GM12891 (cell line): Measurements from ENCODE around the gene TIE1.

Experiments used
- PAX5 ChIP-seq: IDR thresholded peaks from 2 replicates; pipeline ENCODE4 v1.6.1; 2011; ENCODE audit warnings: low read length, moderate library complexity, mild to moderate bottlenecking; ENCODE audit not compliant: insufficient read depth, severe bottlenecking
- POLR2A ChIP-seq: IDR thresholded peaks from 2 replicates; pipeline ENCODE4 v1.6.1; 2011; ENCODE audit warnings: low read depth, low read length, control low read depth
- POLR2AphosphoS5 ChIP-seq: IDR thresholded peaks from 2 replicates; pipeline ENCODE4 v1.6.1; 2011; ENCODE audit warnings: low read depth, low read length, control low read depth
- POU2F2 ChIP-seq: IDR thresholded peaks from 2 replicates; pipeline ENCODE4 v1.6.1; 2011; ENCODE audit warnings: low read depth, mild to moderate bottlenecking, control low read depth, low read length, moderate library complexity
- SPI1 ChIP-seq: IDR thresholded peaks from 2 replicates; pipeline ENCODE4 v1.6.1; 2011; ENCODE audit warnings: low read depth, low read length, control low read depth
- TAF1 ChIP-seq: IDR thresholded peaks from 2 replicates; pipeline ENCODE4 v1.6.1; 2011; ENCODE audit warnings: low read depth, low read length, control low read depth

GRCh38 chr1:43350976-43351375 lies 50.2 kb downstream of the TIE1 start:
- no peak for TF ChIP-seq TAF1
- no peak for TF ChIP-seq SPI1
- no peak for TF ChIP-seq POLR2A
- TF ChIP-seq PAX5, result no peak
- no peak for TF ChIP-seq POLR2AphosphoS5
- no peak for TF ChIP-seq POU2F2
